ENCODE measurements around the gene KIAA1671.

The KIAA1671 gene

DNA sequence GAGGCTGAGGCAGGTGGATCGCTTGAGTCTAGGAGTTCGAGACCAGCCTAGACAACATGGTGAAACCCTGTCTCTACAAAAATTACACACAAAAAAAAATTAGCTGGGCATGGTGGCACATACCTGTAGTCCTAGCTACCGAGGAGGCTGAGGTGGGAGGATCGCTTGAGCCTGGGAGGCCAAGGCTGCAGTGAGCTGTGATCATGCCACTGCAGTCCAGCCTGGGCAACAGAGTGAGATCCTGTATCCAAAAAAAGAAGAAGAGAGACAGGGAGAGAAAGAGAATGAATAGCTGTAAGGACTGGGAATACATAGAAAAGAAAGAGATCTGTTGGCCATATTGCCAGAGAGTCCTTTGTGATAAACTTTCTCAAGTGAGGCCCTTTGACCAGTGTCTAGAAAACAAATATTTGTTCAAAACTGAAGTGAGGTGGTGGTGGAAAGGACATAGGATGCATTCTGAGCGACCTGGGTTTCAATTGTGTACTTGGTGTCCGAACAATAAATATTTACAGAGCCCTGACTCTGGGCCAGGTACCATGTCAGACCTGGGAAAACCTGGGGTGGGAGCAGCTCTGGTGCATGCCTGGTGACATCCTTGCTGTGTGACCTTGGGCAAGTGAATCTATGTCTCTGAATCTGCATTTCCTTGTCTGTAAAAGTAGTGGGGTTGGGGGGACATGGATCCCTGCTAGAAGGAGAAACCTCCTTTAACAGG, 157.5 kb downstream of the KIAA1671 start:
- peaks cover 13% of the 10 kb centered on the region for H3K4me1 Mint-ChIP-seq
- H3K4me3 Mint-ChIP-seq, result no peak overlapping the region
- H3K36me3 Mint-ChIP-seq, result no peaks in the 10 kb centered on the region
- ATAC-seq (ENCODE audit: low read depth) (no peak), DNase-seq (ENCODE audit: low spot score in 2 of 2) (no peak)
- peaks cover 29% of the 10 kb centered on the region for H3K27me3 Mint-ChIP-seq
- H3K9me3 Mint-ChIP-seq, result no peaks in the 10 kb centered on the region
- peak overlapping the region; percentile 75 for H3K27ac Mint-ChIP-seq

DNA sequence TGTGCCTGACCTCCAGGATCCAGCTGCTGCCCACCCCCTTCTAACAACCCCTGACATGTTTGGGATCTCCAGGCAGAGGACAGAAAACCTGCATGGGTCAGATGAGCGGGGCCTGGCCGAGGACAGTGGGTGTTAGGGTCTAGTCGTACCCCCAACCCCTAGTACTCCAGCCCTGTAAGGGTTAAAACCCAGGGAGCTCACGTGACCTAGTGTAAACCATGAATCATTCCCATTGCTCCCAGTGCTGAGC, 158.0 kb downstream of the KIAA1671 start:
- H3K27ac Mint-ChIP-seq, result peak overlapping the region; percentile 68
- no peaks in the 10 kb centered on the region for H3K9me3 Mint-ChIP-seq
- peak overlapping the region; percentile 82 for H3K4me3 Mint-ChIP-seq
- no peaks in the 10 kb centered on the region for H3K36me3 Mint-ChIP-seq
- H3K4me1 Mint-ChIP-seq, result peaks cover 13% of the 10 kb centered on the region
- peaks cover 29% of the 10 kb centered on the region for H3K27me3 Mint-ChIP-seq
- no peak for ATAC-seq (ENCODE audit: low read depth)
- DNase-seq (ENCODE audit: low spot score in 2 of 2), result no peak

DNA sequence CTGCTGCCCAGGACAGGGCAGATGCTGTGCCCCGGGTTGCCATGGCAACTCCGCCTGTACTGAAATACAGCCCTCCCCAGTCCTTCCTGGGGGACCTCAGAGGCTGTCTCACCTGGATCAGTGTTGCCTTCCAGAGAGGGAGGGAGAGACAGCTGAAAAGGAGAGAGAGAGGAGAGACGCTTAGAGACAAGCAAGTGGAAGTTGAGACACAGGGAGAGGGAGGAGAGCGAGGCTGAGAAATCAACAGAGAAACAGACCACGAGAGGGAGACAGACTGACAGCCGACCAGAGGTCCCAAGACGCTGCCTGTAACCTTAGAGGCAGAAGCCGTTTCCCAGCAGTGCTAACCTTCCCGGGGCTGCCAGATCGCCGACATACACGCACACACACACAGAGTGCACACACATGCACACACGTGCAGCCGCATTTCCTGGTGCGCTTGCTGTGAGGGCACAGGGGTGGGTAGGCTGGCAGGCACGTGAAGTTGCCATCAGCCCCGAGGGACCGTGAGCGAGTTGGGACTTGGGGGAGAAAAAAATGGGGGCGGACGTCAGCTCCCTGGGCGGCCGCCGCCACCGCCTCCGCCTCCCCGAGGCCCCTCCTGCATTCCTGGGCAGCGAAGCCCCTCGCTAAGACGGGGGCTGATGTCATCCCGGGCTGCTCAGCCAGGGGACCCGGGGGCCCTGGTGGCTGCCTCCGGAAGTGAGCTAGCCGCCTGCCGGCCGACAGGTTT, 158.5 kb downstream of the KIAA1671 start:
- H3K27ac Mint-ChIP-seq, result peak overlapping the region; percentile 68
- ATAC-seq (ENCODE audit: low read depth) (peak; percentile 79), DNase-seq (ENCODE audit: low spot score in 2 of 2) (peak; percentile 8 to 31)
- no peaks in the 10 kb centered on the region for H3K9me3 Mint-ChIP-seq
- peaks cover 13% of the 10 kb centered on the region for H3K4me1 Mint-ChIP-seq
- peaks cover 25% of the 10 kb centered on the region for H3K27me3 Mint-ChIP-seq
- H3K36me3 Mint-ChIP-seq, result no peaks in the 10 kb centered on the region
- H3K4me3 Mint-ChIP-seq, result peak overlapping the region; percentile 82

DNA sequence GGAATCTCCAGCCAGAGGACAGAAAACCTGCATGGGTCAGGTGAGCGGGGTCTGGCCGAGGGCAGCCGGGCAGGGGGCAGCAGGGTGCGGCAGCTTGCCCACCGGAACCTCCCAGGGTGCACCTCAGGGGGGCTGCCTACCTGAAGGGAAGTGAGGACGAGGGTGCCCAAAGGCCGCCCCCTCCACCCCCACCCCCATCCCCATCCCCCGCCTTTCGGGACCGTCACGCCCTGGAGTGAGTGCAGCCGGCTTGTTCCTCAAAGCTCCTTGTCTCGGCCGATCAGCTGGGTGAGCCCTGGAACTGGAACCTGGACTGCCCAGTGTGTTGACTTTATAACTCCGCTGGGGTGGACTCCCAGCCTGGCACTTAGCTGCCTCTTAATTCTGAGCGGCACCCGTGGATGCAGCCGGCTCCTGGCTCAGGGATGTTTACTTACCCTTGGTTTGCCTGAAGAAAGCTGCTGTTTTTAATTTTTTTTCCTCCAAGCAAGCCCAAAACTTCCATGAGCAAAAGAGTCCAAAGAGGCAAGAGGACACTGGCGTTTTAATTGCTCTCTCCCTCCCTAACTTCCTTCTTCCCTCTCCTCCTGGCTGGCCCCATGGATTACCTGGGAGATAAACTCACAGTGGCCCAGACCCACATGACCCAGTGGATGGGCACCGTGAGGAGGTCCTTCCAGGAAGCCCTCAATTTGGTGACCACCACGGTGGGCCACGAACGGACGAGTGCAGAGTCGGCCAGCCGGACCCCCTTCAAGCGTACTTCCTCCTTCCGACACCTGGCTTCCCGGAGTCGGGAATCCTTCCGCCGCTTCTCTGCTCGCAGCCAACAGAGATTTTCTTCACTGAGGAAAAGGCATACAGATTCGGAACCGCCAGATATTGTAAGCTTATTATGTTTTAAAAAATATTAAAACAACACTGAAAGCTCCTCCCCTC, 159.3 kb downstream of the KIAA1671 start:
- no peaks in the 10 kb centered on the region for H3K9me3 Mint-ChIP-seq
- DNase-seq (ENCODE audit: low spot score in 2 of 2) (no peak), ATAC-seq (ENCODE audit: low read depth) (peak; percentile 24)
- peak overlapping the region; percentile 59 for H3K4me3 Mint-ChIP-seq
- H3K27ac Mint-ChIP-seq, result no peak overlapping the region
- H3K36me3 Mint-ChIP-seq, result no peaks in the 10 kb centered on the region
- H3K27me3 Mint-ChIP-seq, result peaks cover 22% of the 10 kb centered on the region
- H3K4me1 Mint-ChIP-seq, result peaks cover 13% of the 10 kb centered on the region

DNA sequence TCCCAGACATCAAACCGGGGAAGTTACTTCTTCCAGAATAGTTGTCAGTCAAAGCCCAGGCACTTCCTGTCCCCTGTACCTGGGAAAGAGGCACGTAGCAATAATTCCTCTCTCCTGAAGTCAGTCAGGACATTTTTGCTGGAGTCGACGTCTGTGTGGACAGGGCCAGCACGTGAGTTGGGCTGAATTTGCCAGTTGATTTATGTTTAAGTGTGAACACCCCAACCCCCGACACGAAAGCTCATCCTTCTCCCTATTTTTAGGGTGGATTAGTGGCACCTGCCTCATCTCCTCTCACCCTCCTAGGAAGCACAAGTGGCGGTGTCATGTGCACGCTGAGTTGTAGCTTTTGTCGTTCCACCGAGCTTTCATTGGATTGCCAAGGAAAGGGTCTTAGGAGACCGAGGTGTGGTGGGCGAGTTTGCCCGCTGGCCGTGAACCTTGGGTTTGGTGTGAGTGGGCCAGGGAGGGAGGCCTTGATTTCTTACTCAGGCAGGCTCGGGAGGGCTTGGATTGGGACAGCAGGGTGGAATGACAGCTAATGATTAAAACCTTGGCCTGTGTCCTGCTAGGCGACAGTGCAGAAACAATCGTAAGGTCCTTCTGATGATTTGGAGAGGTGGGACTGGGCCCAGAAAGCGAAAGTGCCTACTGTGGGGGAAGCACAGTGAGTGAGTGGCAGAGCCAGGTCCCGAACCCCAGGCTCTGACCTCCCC, 160.2 kb downstream of the KIAA1671 start:
- peaks cover 24% of the 10 kb centered on the region for H3K27me3 Mint-ChIP-seq
- H3K27ac Mint-ChIP-seq, result no peak overlapping the region
- peaks cover 13% of the 10 kb centered on the region for H3K4me1 Mint-ChIP-seq
- ATAC-seq (ENCODE audit: low read depth), result no peak
- no peaks in the 10 kb centered on the region for H3K9me3 Mint-ChIP-seq
- no peak for DNase-seq (ENCODE audit: low spot score in 2 of 2)
- no peaks in the 10 kb centered on the region for H3K36me3 Mint-ChIP-seq
- peak overlapping the region; percentile 39 for H3K4me3 Mint-ChIP-seq

DNA sequence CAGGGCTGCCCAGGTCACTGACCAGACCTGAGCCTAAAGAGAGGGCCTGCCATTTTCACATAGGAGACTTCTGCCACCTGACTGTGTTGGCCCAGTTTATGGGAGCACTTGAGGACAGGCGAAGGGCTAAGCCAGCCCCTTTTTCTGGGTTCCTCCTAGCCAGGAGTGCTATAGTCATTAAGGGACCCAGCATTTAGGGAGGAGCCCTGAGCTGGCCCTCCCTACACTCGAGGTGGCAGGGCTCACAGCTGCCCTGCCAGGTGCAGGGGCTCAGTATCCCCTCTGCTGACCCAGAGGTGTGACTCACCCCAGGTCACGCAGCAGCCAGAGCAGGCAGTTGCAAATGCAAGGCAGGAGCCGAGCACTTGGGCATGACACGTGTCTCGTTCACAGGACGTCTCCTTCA, 160.8 kb downstream of the KIAA1671 start:
- peaks cover 25% of the 10 kb centered on the region for H3K27me3 Mint-ChIP-seq
- peaks cover 2% of the 10 kb centered on the region for H3K9me3 Mint-ChIP-seq
- no peak overlapping the region for H3K27ac Mint-ChIP-seq
- ATAC-seq (ENCODE audit: low read depth), result no peak
- H3K4me1 Mint-ChIP-seq, result peaks cover 13% of the 10 kb centered on the region
- DNase-seq (ENCODE audit: low spot score in 2 of 2), result no peak
- no peak overlapping the region for H3K4me3 Mint-ChIP-seq
- peaks cover 2% of the 10 kb centered on the region for H3K36me3 Mint-ChIP-seq

DNA sequence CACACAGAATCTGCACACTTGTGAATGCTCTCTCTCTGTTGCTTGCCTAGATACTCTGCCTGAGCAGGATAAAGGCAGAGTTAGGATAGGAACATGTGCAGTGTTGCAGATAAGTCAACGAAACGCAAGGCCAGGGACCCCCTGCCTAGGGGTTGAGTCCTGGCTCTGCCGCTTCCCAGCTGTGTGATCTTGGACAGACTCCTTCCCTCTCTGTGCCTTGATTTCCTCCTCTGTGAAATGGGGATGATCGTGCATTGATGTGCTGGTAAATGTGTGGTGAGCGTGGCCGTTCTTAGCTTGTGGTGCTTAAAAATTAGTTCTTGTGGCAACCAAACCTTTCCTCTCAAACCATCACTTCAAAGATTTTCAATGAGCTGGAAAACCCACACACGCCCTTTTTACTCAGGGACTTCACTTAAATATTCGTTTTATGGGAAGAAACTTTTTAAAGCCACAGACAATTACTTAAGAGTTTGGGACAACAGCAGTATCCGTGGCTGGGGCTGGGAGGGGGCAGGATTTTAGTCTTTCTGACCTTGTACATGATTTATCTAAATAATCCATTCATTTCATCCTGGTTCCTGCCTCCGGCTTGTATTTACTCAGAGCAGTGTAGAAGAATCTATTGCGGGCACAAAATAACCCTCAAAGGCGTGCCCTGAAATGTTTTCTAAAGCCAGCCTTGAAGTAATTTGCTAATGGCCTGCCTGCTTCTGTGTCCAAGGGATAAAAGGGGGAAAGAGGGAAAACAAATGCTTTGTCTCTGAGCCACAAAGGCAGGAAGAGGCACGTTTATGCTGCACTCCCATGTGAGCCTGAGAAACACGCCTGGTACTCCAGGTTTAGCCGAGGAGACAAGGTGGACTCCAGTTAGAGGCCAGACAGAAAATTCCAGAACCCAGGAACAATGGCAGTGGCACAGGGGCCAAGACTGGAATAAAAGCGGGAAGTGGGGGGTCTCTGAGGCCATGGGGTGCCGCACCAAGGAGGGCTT, 162.2 kb downstream of the KIAA1671 start:
- no peak for ATAC-seq (ENCODE audit: low read depth)
- Mint-ChIP-seq H3K36me3 (peaks cover 2% of the 10 kb centered on the region), H3K4me3 (no peak overlapping the region), H3K27me3 (peaks cover 31% of the 10 kb centered on the region), H3K9me3 (peaks cover 6% of the 10 kb centered on the region), H3K27ac (no peak overlapping the region), H3K4me1 (peaks cover 13% of the 10 kb centered on the region)
- DNase-seq (ENCODE audit: low spot score in 2 of 2), result no peak

DNA sequence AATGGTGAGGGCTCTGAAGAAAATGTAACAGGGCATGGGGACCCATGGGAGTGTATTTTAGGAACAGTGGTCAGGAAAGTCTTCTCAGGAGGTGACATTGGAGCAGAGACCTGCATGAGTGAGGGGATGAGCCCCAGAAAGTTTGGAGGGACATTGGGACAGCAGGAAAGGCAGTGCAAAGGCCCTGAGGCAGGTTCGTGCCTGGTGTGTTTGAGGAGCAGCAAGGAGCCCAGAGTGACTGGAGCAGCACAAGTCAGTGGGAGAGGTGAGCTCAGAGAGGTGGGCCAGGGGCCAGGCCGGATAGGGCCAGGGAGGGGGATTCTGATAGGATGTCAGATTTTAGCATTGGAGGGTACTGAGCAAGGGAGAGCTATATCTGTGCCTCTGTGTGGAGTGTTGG, 167.1 kb downstream of the KIAA1671 start:
- peaks cover 2% of the 10 kb centered on the region for H3K36me3 Mint-ChIP-seq
- ATAC-seq (ENCODE audit: low read depth) (no peak), DNase-seq (ENCODE audit: low spot score in 2 of 2) (no peak)
- H3K9me3 Mint-ChIP-seq, result peaks cover 6% of the 10 kb centered on the region
- H3K27me3 Mint-ChIP-seq, result peaks cover 14% of the 10 kb centered on the region
- no peak overlapping the region for H3K4me3 Mint-ChIP-seq
- no peaks in the 10 kb centered on the region for H3K4me1 Mint-ChIP-seq
- no peak overlapping the region for H3K27ac Mint-ChIP-seq

DNA sequence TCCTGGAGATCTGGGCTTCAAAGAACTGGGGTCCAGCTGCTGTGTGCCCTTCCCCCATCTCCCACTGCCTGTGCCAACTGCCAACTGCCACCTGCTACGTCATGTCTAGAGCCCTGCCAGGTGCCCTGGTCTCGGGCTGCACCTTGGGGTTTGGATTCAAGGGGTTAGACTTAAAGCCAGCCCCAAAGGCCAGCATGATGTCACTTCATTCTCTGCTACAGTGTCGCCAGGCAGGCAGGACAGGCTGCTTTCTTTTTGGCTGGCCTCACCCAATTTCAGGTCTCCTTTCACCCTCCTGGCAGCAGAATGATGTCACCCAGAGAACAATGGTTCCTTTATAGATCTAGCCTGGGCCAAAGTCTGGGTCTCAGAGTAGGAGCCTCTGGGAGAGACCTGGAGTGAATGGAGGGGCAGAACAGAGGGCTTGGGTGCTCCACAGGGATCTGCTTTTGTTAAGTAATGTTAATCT, 167.6 kb downstream of the KIAA1671 start:
- H3K36me3 Mint-ChIP-seq, result peaks cover 2% of the 10 kb centered on the region
- ATAC-seq (ENCODE audit: low read depth) (no peak), DNase-seq (ENCODE audit: low spot score in 2 of 2) (no peak)
- H3K4me1 Mint-ChIP-seq, result no peaks in the 10 kb centered on the region
- no peak overlapping the region for H3K27ac Mint-ChIP-seq
- peaks cover 12% of the 10 kb centered on the region for H3K27me3 Mint-ChIP-seq
- H3K4me3 Mint-ChIP-seq, result no peak overlapping the region
- H3K9me3 Mint-ChIP-seq, result peaks cover 6% of the 10 kb centered on the region

DNA sequence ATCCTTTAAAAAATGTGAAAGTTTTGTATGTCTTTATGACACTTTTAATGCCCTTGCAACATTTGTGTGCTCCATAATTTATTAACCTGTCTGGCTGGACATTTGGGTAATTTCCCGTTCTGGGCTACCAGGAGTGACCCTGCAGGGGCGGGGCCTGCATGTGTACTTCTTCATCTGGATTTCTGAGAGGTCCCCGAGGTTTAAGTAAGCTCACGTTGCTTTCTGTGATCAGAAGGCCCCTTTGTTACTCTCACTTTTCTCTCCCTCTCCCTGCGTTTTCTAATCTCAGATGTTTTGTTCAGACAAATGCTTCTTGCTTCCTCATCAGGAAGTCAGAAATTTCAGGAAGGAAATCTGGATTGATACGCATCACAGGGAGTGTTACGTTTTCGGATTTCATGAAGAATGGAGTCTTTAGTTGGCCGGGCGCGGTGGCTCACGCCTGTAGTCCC, 168.3 kb downstream of the KIAA1671 start:
- ATAC-seq (ENCODE audit: low read depth) (no peak), DNase-seq (ENCODE audit: low spot score in 2 of 2) (no peak)
- Mint-ChIP-seq H3K27me3 (peaks cover 12% of the 10 kb centered on the region), H3K27ac (no peak overlapping the region), H3K4me1 (no peaks in the 10 kb centered on the region), H3K36me3 (peaks cover 2% of the 10 kb centered on the region), H3K9me3 (peaks cover 6% of the 10 kb centered on the region), H3K4me3 (no peak overlapping the region)

DNA sequence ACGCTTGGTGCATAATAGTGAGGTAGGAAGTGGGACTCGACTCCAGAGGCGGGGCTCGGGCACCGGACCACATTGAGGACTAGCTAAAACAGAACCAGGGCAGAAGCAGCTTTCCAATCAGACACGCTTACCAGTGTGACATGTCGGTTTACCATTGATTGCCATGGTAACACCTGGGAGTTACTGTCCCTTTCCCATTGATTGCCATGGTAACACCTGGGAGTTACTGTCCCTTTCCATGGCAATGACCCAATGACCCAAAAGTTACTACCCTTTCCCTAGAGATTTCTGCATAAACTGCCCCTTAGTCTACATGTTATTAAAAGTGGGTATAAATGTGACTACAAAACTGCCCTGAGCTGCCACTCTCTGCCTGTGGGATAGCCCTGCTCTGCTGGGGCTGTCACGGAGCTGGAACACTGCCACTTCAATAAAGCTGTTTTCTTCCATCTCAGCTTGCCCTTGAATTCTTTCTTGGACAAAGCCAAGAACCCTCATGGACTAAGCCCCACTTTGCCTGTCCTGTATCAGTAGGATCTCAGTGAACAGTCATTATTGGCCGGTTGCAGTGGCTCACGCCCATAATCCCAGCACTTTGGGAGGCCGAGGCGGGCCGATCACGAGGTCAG, 169.7 kb downstream of the KIAA1671 start:
- no peak for DNase-seq (ENCODE audit: low spot score in 2 of 2)
- ATAC-seq (ENCODE audit: low read depth), result no peak
- H3K4me3 Mint-ChIP-seq, result no peak overlapping the region
- H3K27ac Mint-ChIP-seq, result no peak overlapping the region
- H3K36me3 Mint-ChIP-seq, result peaks cover 2% of the 10 kb centered on the region
- peaks cover 15% of the 10 kb centered on the region for H3K27me3 Mint-ChIP-seq
- H3K9me3 Mint-ChIP-seq, result peaks cover 6% of the 10 kb centered on the region
- H3K4me1 Mint-ChIP-seq, result no peaks in the 10 kb centered on the region

DNA sequence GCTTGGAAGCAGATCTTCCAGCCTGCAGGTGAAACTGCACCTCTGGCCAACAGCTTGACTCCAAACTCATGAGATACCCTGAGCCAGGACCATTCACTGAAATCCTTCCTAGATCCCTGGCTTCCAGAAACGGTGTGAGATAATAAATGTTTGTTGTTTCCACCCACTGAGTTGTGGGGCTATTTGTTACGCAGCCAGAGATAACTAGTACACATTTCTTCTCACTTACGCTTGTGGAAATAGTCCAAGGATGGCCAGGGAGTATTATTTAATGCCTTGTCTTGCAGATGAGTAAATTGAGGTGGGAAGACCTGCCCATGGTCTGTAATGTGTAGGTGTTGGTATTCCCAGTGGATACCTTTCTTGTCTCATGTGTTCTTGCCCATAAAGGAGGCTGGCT, 171.2 kb downstream of the KIAA1671 start:
- Mint-ChIP-seq H3K27me3 (peaks cover 9% of the 10 kb centered on the region), H3K4me3 (no peak overlapping the region), H3K4me1 (no peaks in the 10 kb centered on the region), H3K36me3 (no peaks in the 10 kb centered on the region), H3K9me3 (peaks cover 2% of the 10 kb centered on the region), H3K27ac (no peak overlapping the region)
- no peak for ATAC-seq (ENCODE audit: low read depth)
- DNase-seq (ENCODE audit: low spot score in 2 of 2), result no peak

Measured in memory B cell (primary cell).